ENCODE results near the gene ALKBH5.

ALKBH5 gene

GRCh38 chr17:18246109-18246725 lies 62.6 kb downstream of the ALKBH5 start:
- DNase-seq (ENCODE audit: low read depth), result no peak
- no peak for TF ChIP-seq MYC (IDR thresholded peaks at IDR 0.05; ENCODE audit: low read depth, low read length)
- no peak for TF ChIP-seq POLR2A (IDR thresholded peaks at IDR 0.05; ENCODE audit: extremely low read depth, insufficient read length)
- no peak for TF ChIP-seq MAX (IDR thresholded peaks at IDR 0.05; ENCODE audit: low read depth, low read length)
- TF ChIP-seq, protein P1, sequence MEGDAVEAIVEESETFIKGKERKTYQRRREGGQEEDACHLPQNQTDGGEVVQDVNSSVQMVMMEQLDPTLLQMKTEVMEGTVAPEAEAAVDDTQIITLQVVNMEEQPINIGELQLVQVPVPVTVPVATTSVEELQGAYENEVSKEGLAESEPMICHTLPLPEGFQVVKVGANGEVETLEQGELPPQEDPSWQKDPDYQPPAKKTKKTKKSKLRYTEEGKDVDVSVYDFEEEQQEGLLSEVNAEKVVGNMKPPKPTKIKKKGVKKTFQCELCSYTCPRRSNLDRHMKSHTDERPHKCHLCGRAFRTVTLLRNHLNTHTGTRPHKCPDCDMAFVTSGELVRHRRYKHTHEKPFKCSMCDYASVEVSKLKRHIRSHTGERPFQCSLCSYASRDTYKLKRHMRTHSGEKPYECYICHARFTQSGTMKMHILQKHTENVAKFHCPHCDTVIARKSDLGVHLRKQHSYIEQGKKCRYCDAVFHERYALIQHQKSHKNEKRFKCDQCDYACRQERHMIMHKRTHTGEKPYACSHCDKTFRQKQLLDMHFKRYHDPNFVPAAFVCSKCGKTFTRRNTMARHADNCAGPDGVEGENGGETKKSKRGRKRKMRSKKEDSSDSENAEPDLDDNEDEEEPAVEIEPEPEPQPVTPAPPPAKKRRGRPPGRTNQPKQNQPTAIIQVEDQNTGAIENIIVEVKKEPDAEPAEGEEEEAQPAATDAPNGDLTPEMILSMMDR (IDR thresholded peaks at IDR 0.05; ENCODE audit: low read depth, low read length), result no peak
- no peak overlapping the region for H3K4me3 ChIP-seq (ENCODE audit: low read depth, low read length)

GRCh38 chr17:18246880-18247612 lies 63.4 kb downstream of the ALKBH5 start:
- no peak overlapping the region for H3K4me3 ChIP-seq (ENCODE audit: low read depth, low read length)
- peak; percentile 75 for DNase-seq (ENCODE audit: low read depth)
- TF ChIP-seq MAX (IDR thresholded peaks at IDR 0.05; ENCODE audit: low read depth, low read length) (no peak), POLR2A (IDR thresholded peaks at IDR 0.05; ENCODE audit: extremely low read depth, insufficient read length) (no peak), MYC (IDR thresholded peaks at IDR 0.05; ENCODE audit: low read depth, low read length) (no peak)
- TF ChIP-seq, protein P1 (IDR thresholded peaks at IDR 0.05; ENCODE audit: low read depth, low read length), result no peak

GRCh38 chr17:18247613-18248001 lies 64.0 kb downstream of the ALKBH5 start:
- no peak for DNase-seq (ENCODE audit: low read depth)
- no peak overlapping the region for H3K4me3 ChIP-seq (ENCODE audit: low read depth, low read length)
- no peak for TF ChIP-seq MAX (IDR thresholded peaks at IDR 0.05; ENCODE audit: low read depth, low read length)
- TF ChIP-seq, protein P1 (IDR thresholded peaks at IDR 0.05; ENCODE audit: low read depth, low read length), result no peak
- TF ChIP-seq MYC (IDR thresholded peaks at IDR 0.05; ENCODE audit: low read depth, low read length), result no peak
- no peak for TF ChIP-seq POLR2A (IDR thresholded peaks at IDR 0.05; ENCODE audit: extremely low read depth, insufficient read length)

- H3K4me3 ChIP-seq (ENCODE audit: low read depth, low read length), result no peak overlapping the region
- TF ChIP-seq, protein P1 (IDR thresholded peaks at IDR 0.05; ENCODE audit: low read depth, low read length), result peak; percentile 74
- TF ChIP-seq POLR2A (IDR thresholded peaks at IDR 0.05; ENCODE audit: extremely low read depth, insufficient read length), result no peak
- peak; percentile 82 for DNase-seq (ENCODE audit: low read depth)
Measured at GRCh38 chr17:18248300-18248731, 64.7 kb downstream of the ALKBH5 start.

GRCh38 chr17:18248811-18249210 lies 65.2 kb downstream of the ALKBH5 start:
- TF ChIP-seq, protein P1 (IDR thresholded peaks at IDR 0.05; ENCODE audit: low read depth, low read length), result no peak
- TF ChIP-seq POLR2A (IDR thresholded peaks at IDR 0.05; ENCODE audit: extremely low read depth, insufficient read length) (no peak), MYC (IDR thresholded peaks at IDR 0.05; ENCODE audit: low read depth, low read length) (no peak), MAX (IDR thresholded peaks at IDR 0.05; ENCODE audit: low read depth, low read length) (no peak)
- no peak overlapping the region for H3K4me3 ChIP-seq (ENCODE audit: low read depth, low read length)
- no peak for DNase-seq (ENCODE audit: low read depth)

All from NB4 (cell line).